Measurements from ENCODE around the gene ADAM22.

The ADAM22 gene

DNA sequence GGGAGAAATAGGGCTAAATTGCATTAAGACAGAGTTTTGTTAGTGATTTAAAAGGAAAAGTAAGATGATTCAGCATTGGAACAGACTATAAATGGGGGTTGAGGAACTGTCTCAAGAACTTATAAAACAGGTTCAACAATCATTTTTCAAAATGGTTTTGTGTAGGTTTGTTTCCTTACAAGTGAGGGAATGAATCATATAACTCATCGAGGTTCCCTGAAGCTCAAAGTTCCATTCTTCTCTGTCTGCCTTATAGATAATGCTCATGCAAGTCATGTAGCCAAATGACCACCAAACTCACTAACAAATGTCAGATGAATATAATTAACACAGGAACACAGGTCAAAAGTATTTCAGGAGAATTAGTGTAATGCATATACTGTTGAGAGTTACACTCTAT lies 27.7 kb downstream of the ADAM22 start:
- no peak for TF ChIP-seq EZH2phosphoT487 (IDR thresholded peaks at IDR 0.05; ENCODE audit: borderline replicate concordance, low read length)
- TF ChIP-seq, protein P1, sequence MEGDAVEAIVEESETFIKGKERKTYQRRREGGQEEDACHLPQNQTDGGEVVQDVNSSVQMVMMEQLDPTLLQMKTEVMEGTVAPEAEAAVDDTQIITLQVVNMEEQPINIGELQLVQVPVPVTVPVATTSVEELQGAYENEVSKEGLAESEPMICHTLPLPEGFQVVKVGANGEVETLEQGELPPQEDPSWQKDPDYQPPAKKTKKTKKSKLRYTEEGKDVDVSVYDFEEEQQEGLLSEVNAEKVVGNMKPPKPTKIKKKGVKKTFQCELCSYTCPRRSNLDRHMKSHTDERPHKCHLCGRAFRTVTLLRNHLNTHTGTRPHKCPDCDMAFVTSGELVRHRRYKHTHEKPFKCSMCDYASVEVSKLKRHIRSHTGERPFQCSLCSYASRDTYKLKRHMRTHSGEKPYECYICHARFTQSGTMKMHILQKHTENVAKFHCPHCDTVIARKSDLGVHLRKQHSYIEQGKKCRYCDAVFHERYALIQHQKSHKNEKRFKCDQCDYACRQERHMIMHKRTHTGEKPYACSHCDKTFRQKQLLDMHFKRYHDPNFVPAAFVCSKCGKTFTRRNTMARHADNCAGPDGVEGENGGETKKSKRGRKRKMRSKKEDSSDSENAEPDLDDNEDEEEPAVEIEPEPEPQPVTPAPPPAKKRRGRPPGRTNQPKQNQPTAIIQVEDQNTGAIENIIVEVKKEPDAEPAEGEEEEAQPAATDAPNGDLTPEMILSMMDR (IDR thresholded peaks at IDR 0.05; ENCODE audit: low read depth, low read length, poor library complexity, severe bottlenecking), result no peak
- Histone ChIP-seq H3K4me1 (ENCODE audit: control insufficient read depth, low read length) (peaks cover 5% of the 10 kb centered on the region), H3K9me3 (ENCODE audit: control insufficient read depth, insufficient read depth, low read length) (no peaks in the 10 kb centered on the region), H3K4me3 (ENCODE audit: low read length) (no peak overlapping the region), H3K9me2 (replicated peaks; ENCODE audit: control insufficient read depth, low read length) (no peaks in the 10 kb centered on the region), H3K4me2 (ENCODE audit: low read length) (no peak overlapping the region), H3F3A (ENCODE audit: control insufficient read depth, insufficient read depth) (no peaks in the 10 kb centered on the region), H3K27ac (ENCODE audit: low read depth, low read length) (no peak overlapping the region), H3K27me3 (ENCODE audit: control insufficient read depth, low read length) (no peaks in the 10 kb centered on the region), H4K20me1 (ENCODE audit: control insufficient read depth, insufficient read depth, low read depth, low read length) (no peaks in the 10 kb centered on the region), H3K36me3 (ENCODE audit: control insufficient read depth, low read length) (no peaks in the 10 kb centered on the region), H3K79me2 (ENCODE audit: control insufficient read depth, low read length) (no peaks in the 10 kb centered on the region)

DNA sequence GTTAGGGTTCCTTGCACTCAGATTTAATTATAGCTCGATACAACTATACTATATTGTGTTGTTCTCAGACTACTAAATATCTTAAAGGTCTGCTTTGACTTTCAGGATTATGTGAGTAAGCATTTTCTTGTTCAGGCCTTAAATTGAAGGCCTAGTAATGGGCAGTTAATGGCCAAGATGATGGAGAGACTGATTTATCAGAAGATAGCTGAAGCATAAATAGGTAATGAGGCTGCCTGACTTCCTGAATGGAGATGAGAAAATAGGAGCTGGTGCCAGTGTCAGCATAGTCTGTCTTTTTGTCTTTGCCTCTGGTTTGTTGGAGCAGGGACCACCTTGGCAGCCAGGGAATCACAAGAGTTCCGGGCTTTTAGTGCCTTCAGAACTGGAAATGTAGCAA lies 32.2 kb downstream of the ADAM22 start:
- Histone ChIP-seq H3F3A (ENCODE audit: control insufficient read depth, insufficient read depth) (no peaks in the 10 kb centered on the region), H3K27me3 (ENCODE audit: control insufficient read depth, low read length) (no peaks in the 10 kb centered on the region), H3K9me2 (replicated peaks; ENCODE audit: control insufficient read depth, low read length) (no peaks in the 10 kb centered on the region), H3K4me1 (ENCODE audit: control insufficient read depth, low read length) (no peaks in the 10 kb centered on the region), H4K20me1 (ENCODE audit: control insufficient read depth, insufficient read depth, low read depth, low read length) (no peaks in the 10 kb centered on the region), H3K36me3 (ENCODE audit: control insufficient read depth, low read length) (no peaks in the 10 kb centered on the region), H3K9me3 (ENCODE audit: control insufficient read depth, insufficient read depth, low read length) (no peaks in the 10 kb centered on the region), H3K4me3 (ENCODE audit: low read length) (no peak overlapping the region), H3K79me2 (ENCODE audit: control insufficient read depth, low read length) (no peaks in the 10 kb centered on the region), H3K4me2 (ENCODE audit: low read length) (no peak overlapping the region), H3K27ac (ENCODE audit: low read depth, low read length) (no peak overlapping the region)
- TF ChIP-seq, protein P1 (IDR thresholded peaks at IDR 0.05; ENCODE audit: low read depth, low read length, poor library complexity, severe bottlenecking), result no peak
- TF ChIP-seq EZH2phosphoT487 (IDR thresholded peaks at IDR 0.05; ENCODE audit: borderline replicate concordance, low read length), result no peak

DNA sequence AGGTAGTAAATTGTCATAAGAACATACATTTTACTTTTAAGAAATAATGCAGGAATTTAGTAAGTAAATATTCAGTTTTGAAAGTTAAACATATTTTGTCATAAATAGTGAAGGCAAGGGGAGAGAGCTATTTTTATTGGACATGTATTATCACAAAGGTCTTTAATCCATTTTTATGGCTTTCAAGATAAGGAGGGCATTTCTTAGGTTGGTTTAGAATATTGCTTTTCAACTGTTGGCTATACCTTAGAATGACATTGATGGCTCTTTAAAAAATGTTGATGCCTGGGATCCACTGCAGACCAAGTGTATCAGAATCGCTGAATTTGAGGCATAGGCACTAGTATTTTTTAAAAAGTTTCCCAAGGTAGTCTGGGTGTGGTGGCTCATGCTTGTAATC lies 34.0 kb downstream of the ADAM22 start:
- TF ChIP-seq, protein P1 (IDR thresholded peaks at IDR 0.05; ENCODE audit: low read depth, low read length, poor library complexity, severe bottlenecking), result no peak
- TF ChIP-seq EZH2phosphoT487 (IDR thresholded peaks at IDR 0.05; ENCODE audit: borderline replicate concordance, low read length), result no peak
- Histone ChIP-seq H3F3A (ENCODE audit: control insufficient read depth, insufficient read depth) (no peaks in the 10 kb centered on the region), H3K36me3 (ENCODE audit: control insufficient read depth, low read length) (no peaks in the 10 kb centered on the region), H3K4me1 (ENCODE audit: control insufficient read depth, low read length) (no peaks in the 10 kb centered on the region), H4K20me1 (ENCODE audit: control insufficient read depth, insufficient read depth, low read depth, low read length) (no peaks in the 10 kb centered on the region), H3K27ac (ENCODE audit: low read depth, low read length) (no peak overlapping the region), H3K4me3 (ENCODE audit: low read length) (no peak overlapping the region), H3K79me2 (ENCODE audit: control insufficient read depth, low read length) (no peaks in the 10 kb centered on the region), H3K4me2 (ENCODE audit: low read length) (no peak overlapping the region), H3K27me3 (ENCODE audit: control insufficient read depth, low read length) (no peaks in the 10 kb centered on the region), H3K9me2 (replicated peaks; ENCODE audit: control insufficient read depth, low read length) (no peaks in the 10 kb centered on the region), H3K9me3 (ENCODE audit: control insufficient read depth, insufficient read depth, low read length) (no peaks in the 10 kb centered on the region)

DNA sequence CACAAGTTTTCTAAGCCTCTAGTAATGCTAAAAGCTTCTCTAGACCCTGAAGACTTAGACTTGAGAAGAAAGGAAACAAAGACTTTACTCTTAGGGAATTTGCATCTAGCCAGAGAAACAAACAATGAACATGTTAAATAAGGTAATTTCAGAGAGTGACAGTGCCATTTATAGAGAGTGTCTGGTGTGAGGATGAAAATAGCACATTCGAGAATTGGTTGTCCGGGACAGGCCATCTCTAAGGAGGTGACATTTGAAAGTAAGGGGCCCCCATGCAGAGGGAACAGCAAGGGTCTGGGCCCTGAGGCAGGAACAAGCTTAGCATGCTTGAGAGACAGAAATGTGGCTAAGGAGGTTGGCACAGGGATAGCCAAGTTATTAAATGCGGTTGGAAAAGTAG lies 48.1 kb downstream of the ADAM22 start:
- Histone ChIP-seq H3K9me2 (replicated peaks; ENCODE audit: control insufficient read depth, low read length) (no peaks in the 10 kb centered on the region), H3K4me1 (ENCODE audit: control insufficient read depth, low read length) (peaks cover 5% of the 10 kb centered on the region), H3F3A (ENCODE audit: control insufficient read depth, insufficient read depth) (no peaks in the 10 kb centered on the region), H3K4me2 (ENCODE audit: low read length) (no peak overlapping the region), H3K79me2 (ENCODE audit: control insufficient read depth, low read length) (no peaks in the 10 kb centered on the region), H3K27ac (ENCODE audit: low read depth, low read length) (no peak overlapping the region), H3K9me3 (ENCODE audit: control insufficient read depth, insufficient read depth, low read length) (no peaks in the 10 kb centered on the region), H3K36me3 (ENCODE audit: control insufficient read depth, low read length) (no peaks in the 10 kb centered on the region), H3K27me3 (ENCODE audit: control insufficient read depth, low read length) (no peaks in the 10 kb centered on the region), H3K4me3 (ENCODE audit: low read length) (no peak overlapping the region), H4K20me1 (ENCODE audit: control insufficient read depth, insufficient read depth, low read depth, low read length) (no peaks in the 10 kb centered on the region)
- TF ChIP-seq, protein P1 (IDR thresholded peaks at IDR 0.05; ENCODE audit: low read depth, low read length, poor library complexity, severe bottlenecking), result no peak
- no peak for TF ChIP-seq EZH2phosphoT487 (IDR thresholded peaks at IDR 0.05; ENCODE audit: borderline replicate concordance, low read length)

Data from DOHH2 (cell line).